ENCODE measurements around the gene TDRD7. TPM values are rescaled to one million over a fixed set of nuclear protein-coding genes. Genes with fewer than 3 reads are reported as not detected.
"Not testable (repeated sequence)": the region's sequence is repeated elsewhere in the genome, so short reads cannot be mapped to it uniquely, and the experiment has no call there.

The TDRD7 gene
- polyA plus RNA-seq, 12 donors = 3.6 to 6.7 (median 5.5) TPM; not detected in 1

DNA sequence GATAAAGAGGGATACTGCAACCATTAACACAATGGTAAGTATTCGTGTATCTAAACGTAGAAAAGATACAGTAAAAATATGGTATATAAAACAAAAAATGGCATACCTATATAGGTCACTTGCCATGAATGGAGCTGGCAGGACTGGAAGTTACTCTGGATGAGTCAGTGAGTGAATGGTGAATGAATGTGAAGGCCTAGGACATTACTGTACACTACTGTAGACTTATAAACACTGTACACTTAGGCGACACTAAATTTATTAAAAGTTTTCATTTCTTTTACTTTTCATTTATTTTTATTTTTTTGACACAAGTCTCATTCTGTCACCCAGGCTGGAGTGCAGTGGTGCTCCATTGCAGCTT, 14.1 kb downstream of the TDRD7 start:
- no peak for DNase-seq

DNA sequence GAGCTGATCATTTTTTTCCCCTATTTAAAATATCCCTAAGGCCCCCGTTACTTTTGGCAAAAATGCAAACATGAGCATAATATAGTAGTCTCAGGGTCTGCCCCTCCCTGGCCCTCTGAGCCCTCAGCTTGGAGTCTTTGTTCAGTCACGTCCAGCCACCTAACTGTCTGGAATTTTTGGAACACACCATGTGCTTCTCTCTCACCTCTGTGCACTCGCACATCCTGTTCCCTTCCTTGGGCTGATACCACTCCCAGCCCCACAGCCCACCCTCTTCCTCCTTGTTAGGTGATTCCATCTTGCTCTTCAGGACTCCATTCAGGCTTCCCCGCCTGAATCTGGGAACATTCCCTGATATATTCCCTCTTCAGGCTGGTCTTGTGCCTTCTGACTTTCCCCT, 16.0 kb downstream of the TDRD7 start:
- DNase-seq = no peak

- DNase-seq = no peak
Observed at GRCh38 chr9:97430316-97431043, 18.6 kb downstream of the TDRD7 start.

- no peak for DNase-seq
Observed at GRCh38 chr9:97431044-97431441, 19.1 kb downstream of the TDRD7 start.

GRCh38 chr9:97431549-97432143, 19.8 kb downstream of the TDRD7 start:
- DNase-seq = no peak

DNA sequence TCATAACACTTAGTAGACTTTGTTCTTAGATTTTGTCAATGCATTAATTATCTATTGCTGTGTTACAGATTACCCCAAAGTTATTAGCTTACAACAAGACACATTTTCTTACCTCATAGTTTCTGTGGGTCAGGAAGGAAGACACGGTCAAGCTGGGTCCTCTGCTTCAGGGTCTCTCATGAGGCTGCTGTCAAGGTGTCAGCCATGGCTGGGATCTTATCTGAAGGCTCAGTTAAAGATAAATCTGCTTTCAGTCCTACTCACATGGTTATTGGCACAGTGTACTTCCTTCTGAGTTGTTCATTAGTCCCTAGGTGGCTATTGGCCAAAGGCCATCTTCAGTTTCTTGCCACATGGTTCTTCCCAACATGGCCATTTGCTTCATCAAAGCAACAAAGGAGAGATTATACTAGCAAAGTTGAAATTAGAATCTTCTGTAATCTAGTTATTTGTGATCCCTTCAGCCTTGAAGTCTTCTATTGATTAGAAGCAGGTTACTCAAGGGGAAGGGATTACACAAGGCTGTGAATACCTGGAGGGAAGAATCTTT, 25.2 kb downstream of the TDRD7 start:
- no peak for DNase-seq

GRCh38 chr9:97438257-97438656, 26.4 kb downstream of the TDRD7 start:
- DNase-seq = no peak

DNA sequence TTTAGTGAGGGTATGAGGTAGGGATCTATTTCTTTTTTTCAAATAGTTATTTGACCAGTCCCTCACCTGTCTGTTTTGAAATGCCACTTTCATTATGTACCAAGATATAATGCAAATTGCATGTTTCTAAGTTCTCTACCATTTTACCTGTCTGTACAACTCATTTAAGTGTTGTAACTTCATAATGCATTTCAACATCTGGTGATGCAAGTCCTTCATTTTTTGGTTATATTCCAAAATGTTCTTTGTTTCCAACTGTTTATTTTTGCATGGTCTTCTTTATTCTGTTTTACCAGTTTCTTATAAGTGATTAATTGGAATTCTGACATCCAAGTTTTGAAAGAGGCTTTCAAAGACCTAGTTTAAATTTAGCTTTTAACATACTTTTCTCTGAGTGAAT, 26.8 kb downstream of the TDRD7 start:
- DNase-seq = no peak

DNA sequence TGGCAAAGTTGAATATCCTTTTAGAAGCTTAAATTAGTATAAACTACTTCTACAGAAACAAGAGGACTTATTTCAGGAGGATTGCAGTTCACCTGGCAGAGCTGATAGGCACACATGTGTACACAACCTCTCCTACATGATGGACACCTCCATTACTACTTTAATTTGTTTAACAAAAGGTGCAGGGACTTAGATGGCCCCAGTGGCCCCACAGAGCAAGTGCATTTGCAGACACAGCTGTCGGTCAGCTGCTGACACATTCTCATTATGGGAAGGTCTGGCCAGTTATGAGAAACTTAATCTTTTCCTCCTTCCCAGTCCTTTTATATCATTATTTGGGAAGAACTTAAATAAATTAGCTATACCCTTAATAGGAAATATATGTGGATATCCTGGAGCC, 28.3 kb downstream of the TDRD7 start:
- no peak for DNase-seq

DNA sequence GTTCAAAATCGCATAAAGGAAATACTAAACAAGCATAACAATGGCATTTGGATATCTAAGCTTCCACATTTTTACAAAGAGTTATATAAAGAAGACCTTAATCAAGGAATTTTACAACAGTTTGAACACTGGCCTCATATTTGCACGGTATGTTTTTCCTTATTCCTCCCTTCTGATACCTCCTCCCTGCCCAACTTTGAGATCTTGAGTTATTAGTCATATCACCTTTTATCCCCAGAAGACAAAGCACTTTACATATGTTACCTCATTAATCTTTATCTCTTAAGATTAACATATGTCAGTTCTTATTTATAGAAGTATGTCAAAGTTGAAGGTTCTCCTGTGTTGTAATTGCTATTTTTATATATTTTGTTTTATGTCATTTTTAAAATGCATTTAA, 29.8 kb downstream of the TDRD7 start:
- no peak for DNase-seq

DNA sequence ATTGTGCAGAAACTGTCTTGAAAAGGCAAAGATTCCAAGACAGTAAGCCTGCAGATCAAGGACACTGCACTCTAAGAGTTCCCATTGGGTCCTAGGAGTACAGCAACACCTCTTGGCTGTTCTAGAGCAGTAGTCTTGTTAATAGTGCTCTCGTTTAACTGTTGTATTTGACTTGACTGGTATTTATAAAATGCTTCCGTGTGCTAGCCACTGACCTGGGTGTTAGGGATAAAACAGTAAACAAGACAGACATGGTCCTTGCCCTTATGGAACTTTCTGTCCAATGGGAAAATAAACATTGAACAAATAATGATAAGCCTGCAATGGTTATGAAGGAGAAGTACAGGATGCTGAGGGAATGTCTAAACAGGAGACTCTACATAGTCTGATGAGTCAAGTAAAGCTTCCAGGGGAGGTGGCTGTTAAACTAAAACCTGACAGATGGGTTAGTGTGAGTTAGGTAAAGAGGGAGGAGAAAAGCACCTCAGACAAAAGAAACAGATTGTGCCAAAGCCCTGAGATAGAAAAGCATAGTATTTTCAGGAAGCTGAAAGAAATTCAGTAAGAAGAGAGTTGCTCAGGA, 33.3 kb downstream of the TDRD7 start:
- no peak for DNase-seq

- no peak for DNase-seq
Observed at GRCh38 chr9:97447001-97447400, 35.1 kb downstream of the TDRD7 start.

DNA sequence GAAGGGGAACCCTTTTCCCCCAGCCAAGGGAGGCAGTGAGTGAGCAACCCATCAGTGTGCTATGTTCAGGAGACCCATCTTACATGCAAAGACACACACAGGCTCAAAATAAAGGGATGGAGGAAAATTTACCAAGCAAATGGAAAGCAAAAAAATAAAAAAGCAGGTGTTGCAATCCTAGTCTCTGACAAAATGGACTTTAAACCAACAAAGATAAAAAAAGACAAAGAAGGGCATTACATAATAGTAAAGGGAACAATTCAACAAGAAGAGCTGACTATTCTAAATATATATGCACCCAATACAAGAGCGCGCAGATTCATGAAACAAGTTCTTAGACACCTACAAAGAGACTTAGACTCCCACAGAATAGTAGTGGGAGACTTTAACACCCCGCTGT, 41.7 kb downstream of the TDRD7 start:
- DNase-seq = not testable (repeated sequence)

DNA sequence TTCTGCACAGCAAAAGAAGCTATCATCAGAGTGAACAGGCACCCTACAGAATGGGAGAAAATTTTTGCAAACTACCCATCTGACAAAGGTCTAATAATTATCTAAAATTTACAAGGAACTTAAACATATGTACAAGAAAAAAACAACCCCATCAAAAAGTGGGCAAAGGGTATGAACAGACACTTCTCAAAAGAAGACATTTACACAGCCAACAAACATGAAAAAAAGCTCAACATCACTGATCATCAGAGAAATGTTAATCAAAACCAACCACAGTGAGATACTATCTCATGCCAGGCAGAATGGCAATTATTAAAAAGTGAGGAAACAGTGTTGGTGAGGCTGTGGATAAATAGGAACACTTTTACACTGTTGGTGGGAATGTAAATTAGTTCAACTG, 44.9 kb downstream of the TDRD7 start:
- DNase-seq = not testable (repeated sequence)

DNA sequence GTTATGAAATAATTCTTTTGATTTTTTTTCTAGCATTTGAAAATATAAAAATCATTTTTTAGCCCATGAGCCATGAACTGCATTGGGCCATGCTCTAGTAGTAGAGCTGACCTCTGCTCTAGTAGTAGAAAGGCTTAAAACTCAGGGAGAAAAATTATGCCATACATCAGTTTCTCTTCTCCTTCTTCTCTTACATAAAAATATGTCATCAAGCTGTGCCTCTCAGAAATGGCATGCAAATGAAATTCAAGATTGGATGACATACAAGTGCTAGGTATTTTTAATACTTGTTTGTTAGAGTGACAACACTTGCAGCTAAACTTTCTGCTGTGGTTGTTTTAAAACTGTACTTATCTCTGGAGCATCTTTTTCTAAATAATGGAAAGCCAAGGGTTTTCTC, 47.4 kb downstream of the TDRD7 start:
- no peak for DNase-seq

DNA sequence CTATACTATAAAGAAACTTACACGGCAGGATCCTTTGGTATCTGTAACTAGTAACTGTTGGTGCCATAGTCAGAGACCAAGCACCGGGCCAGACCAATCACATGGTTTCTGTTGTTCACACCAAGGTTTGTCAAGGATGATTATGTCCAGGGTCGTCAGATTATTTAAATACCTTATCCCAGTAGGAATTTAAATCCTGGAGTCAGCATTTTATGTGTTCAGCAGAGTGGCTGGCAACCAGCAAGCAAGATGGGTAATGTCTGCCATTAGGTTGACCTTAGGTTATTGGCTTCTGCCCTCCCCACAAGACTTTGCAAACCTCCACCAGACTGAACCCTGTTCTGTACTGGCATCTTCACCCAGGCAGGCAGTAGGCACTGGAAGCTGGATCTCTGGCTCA, 50.3 kb downstream of the TDRD7 start:
- DNase-seq = no peak

- no peak for DNase-seq
Observed at GRCh38 chr9:97462914-97463313, 51.0 kb downstream of the TDRD7 start.

- peak; percentile 71 for DNase-seq
Observed at GRCh38 chr9:97468658-97469448, 57.0 kb downstream of the TDRD7 start.

DNA sequence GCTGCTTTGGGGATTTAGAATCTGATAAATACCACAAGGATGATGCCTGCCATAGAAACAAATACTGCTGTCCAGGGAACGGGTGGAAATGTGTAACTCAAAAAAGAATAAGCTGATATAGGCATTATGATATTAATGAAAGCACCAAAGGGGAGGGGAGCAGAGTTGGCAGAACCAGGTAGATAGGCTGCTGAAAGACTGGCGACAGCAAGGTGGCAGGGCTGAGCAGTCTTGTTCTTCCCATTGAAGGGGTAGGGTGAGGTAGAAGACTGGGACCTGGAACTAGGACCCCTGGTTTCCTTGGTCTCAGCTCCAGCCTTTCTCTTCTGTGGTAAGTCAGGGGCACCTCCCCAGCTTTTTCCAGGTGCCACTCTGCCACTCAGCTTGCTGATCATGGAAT, 58.2 kb downstream of the TDRD7 start:
- DNase-seq = no peak

- peak; percentile 1 for DNase-seq
Observed at GRCh38 chr9:97473717-97474116, 61.8 kb downstream of the TDRD7 start.

DNA sequence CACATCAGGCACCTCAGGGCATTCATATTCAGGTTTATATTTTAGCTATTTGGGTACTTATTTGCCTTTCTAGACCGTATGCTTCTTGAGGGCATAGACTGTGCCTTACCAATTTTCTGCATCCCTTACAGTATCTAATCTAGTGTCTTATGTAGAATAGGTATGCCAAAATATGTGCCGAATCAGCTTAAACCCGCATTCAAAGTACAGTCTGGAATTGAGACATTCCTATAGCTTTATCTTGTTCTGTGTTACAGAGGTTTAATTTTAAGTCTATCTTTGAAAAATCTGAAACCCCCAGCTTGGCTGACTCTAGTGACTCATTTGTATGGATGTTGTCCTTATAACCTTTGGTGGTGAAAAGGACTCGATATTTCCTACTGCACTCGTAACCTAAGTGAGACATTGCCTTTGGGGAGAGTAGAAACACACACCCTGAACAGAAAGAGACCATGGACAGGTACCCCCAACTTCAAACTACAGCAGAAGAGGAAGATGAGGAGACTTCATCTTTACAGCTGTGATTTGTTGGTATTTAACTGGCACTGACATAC, 62.6 kb downstream of the TDRD7 start:
- DNase-seq = no peak

DNA sequence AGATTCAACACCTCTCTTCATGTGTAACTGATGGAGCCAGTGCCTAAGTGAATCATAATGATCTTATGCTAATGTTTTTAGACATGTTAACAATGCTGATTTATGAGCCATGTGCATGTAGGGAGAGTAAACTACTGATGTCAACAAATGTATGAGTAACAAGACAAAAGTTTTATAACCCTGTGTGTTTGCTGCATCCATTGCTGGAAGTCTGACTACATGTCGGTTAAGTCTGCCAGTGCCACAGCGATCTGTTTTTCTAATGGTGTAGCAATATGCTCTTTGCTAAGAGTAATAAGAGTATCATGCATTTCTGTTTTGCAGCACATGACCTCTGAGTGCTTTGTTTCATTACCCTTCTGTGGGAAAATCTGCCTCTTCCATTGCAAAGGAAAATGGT, 63.2 kb downstream of the TDRD7 start:
- no peak for DNase-seq
